Measurements from ENCODE around the gene MGLL.

- TF ChIP-seq GATA3 (IDR thresholded peaks at IDR 0.05; ENCODE audit: low read depth, low read length) (no peak), GATA2 (IDR thresholded peaks at IDR 0.05; ENCODE audit: low read depth, low read length) (no peak)
These were observed 170.7 kb downstream of the MGLL start for GRCh38 chr3:127651516-127652172.
